GM11168 (cell line): Measurements from ENCODE around the gene PEF1.
"Not testable (repeated sequence)": the region's sequence is repeated elsewhere in the genome, so short reads cannot be mapped to it uniquely, and the experiment has no call there.

ENCODE experiments used
- in situ Hi-C: fragments of 300-500 bp; cut with MboI; formaldehyde crosslinking; loops from one replicate; pipeline ENCODE4 v1.12.0; 2022; ENCODE audit warnings: low sequenced_read_pairs; ENCODE audit not compliant: unreplicated experiment

Gene PEF1

DNA sequence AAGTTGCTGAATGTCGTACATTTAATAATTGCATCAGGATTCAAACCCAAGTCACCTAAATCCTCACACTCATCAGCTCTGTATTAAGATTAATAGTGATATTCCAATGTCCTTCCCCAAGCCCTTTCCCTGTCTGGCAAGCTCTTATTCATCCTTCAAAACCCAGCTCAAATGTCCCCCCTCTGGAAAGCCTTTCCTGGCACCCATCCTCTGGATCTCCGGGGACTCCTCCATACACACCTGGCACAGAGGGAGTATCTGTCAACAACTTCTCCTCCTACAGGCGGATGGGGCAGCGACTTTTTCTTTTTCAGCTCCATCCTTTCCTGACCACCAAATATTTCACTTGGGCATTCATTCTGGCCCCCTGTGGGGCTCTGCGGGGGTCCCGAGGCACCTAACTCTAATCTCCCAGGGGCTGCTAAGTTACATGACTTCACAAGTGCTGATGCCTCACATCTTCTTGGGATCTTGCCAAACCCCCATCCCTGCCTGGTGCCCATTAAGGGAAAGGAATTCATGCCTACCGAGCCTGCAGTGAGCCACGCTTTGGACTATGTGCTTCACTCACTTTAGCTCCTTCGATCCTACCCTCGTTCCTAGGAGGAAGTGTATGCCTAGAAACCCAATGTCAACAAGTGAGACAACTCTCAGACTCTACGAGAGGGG is 53.1 kb downstream of the PEF1 start:
- in situ Hi-C loops = no loop called here

DNA sequence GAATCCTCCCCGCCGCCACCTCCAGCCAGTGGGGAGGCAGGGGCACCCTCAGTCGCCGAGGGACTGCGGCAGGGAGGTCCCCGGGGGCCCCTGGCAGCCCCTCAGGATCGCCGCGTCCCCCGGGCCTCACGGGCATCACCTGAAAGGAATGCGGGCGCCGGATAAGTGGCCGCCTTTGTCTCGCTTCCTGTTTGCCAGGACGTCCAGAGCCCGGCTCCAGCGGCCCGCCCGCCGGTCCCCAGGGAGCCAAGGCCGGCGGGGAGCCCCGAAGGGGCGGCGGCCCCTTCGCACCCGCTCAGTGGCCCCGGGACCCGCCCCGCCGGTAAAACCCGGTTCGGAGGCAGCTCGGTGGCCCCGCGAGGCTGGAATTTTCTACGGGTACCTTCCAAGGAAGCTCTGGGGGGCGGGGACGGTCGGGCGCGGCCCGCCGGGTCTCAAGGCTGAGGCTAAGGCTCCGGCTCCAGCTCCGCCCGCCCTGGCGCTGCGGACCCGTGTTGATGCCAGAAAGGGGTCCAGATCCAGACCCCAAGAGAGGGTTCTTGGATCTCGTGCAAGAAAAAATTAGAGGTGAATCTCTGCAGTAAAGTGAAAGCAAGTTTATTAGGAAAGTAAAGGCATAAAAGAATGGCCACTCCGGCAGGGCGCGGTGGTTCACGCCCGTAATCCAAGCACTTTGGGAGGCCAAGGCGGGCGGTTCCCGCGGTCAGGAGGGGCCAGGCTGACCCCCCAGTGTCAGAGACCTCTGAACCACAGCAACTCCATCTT is 55.7 kb downstream of the PEF1 start:
- in situ Hi-C loops = no loop called here

DNA sequence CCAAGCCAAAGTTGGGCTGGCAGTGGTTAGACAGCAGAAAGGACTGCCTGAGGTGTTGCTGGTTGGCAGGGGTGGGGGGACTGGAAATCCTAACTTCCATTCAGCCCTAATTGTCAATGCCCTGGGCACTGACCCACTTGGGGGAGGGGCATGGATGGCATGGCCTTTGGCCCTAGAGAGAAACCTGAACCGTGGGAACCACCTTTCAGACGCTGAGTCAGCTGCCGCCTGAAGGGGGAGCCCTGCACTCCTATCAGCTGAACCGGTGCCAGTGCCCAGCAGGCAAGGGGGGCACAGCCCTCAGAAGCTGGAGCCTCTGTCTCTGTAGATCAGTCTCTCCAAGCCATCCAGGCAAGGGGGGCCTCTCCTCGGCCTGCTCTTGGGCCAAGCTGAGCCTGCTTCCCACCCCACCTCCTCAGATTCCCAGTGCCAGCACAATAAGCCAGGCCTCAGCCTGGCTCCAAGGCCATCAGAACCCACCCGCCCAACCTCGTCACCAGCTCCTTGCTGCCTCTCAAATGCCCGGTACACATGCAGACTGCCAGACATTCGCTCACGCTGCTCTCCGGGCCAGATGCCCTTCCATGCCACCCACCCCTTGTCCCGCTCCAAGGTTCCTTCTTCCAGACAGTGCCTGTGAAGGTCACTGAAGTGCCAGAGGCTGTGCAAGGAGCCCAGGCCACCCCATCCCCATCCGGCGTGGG is 56.8 kb downstream of the PEF1 start:
- in situ Hi-C loops = no loop called here

DNA sequence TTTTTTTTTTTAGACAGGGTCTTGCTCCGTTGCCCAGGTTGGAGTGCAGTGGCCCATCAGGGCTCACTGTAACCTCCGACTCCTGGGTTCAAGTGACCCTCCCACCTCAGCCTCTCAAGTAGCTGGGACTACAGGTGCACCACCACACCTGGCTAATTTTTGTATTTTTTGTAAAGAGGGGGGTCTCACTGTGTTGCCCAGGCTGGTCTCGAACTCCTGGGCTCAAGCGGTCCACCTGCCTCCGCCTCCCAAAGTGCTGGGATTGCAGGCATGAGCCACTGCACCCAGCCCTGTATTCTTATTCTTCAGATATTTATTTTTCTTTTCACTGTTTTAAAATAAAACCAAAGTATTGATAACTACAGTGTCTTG is 57.4 kb downstream of the PEF1 start:
- in situ Hi-C loops = not testable (repeated sequence)

DNA sequence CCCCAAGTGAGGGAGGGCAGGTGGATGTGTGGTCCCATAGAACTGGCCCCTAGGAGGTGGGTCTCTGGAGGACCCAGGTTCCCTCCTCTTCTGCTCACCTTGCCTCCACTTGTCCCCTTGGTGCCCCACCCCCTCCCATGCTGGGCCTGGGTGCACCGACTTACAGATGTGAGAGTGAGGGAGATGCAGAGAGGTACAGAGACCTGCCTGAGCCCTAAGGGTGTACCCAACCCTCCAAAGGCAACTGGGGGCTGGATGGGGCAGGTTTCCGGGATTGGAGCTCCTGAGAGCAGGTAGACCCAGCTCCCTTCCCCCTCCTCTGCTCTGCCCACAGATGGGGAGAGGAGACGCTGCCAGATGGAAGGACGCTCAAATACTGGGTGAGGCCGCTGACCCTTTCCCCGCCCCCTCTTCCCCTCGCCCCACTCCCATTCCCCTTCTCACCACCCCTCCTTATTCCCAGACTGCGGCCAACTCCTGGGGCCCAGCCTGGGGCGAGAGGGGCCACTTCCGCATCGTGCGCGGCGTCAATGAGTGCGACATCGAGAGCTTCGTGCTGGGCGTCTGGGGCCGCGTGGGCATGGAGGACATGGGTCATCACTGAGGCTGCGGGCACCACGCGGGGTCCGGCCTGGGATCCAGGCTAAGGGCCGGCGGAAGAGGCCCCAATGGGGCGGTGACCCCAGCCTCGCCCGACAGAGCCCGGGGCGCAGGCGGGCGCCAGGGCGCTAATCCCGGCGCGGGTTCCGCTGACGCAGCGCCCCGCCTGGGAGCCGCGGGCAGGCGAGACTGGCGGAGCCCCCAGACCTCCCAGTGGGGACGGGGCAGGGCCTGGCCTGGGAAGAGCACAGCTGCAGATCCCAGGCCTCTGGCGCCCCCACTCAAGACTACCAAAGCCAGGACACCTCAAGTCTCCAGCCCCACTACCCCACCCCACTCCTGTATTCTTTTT is 58.0 kb downstream of the PEF1 start:
- in situ Hi-C loops = no loop called here

DNA sequence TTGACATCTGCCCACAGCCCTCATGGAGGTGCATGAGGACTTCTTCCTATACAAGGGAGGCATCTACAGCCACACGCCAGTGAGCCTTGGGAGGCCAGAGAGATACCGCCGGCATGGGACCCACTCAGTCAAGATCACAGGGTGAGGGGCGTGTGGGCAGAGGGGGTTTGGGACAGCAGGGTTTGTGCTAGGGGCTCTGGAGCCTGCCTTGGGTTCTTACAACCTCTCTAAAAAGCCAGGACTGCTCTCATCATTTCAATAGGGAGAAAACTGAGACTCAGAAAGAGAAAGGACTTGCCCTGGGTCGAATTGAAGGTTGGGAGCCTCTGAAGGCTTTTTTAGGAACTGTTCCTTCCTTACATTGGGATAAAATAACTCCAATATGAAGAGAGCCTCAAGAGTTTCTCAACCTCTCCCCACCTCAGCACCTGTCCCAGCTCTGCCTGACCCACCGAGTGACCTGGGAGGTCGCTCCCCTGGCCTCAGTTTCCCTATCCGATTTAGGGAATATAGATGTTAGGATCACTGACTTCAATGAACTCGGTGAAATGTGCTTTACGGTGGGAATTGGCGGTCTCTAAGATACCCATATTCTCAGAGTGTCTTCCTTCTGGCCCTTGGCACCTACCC is 58.8 kb downstream of the PEF1 start:
- in situ Hi-C loops = no loop called here

DNA sequence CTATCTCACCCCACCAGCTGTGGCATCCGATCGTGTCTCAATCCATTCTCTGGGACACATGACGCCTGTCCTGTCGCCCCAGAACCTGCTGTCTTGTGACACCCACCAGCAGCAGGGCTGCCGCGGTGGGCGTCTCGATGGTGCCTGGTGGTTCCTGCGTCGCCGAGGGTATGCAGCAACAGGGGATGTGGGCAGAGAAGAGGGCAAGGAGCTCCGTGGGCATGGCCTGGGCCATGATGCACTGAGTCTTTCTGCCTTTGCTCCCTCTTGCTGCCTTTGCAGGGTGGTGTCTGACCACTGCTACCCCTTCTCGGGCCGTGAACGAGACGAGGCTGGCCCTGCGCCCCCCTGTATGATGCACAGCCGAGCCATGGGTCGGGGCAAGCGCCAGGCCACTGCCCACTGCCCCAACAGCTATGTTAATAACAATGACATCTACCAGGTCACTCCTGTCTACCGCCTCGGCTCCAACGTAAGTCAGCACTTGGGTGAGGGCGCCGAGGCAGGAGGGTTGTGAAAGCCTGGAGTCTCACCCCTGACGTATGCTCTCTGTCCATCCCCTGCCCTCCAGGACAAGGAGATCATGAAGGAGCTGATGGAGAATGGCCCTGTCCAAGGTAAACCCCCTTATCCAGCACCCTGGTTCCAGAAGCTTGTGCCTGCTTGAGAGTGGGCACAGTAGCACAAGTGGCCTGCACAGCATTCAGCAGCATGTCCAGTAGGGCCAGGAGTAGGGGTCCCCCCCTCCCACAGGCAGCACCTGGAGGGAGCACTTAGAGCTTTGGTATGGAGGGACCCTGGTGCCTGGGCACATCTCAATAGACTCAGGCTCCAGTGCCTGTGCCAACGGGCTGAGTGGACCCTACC is 59.6 kb downstream of the PEF1 start:
- in situ Hi-C loops = no loop called here

DNA sequence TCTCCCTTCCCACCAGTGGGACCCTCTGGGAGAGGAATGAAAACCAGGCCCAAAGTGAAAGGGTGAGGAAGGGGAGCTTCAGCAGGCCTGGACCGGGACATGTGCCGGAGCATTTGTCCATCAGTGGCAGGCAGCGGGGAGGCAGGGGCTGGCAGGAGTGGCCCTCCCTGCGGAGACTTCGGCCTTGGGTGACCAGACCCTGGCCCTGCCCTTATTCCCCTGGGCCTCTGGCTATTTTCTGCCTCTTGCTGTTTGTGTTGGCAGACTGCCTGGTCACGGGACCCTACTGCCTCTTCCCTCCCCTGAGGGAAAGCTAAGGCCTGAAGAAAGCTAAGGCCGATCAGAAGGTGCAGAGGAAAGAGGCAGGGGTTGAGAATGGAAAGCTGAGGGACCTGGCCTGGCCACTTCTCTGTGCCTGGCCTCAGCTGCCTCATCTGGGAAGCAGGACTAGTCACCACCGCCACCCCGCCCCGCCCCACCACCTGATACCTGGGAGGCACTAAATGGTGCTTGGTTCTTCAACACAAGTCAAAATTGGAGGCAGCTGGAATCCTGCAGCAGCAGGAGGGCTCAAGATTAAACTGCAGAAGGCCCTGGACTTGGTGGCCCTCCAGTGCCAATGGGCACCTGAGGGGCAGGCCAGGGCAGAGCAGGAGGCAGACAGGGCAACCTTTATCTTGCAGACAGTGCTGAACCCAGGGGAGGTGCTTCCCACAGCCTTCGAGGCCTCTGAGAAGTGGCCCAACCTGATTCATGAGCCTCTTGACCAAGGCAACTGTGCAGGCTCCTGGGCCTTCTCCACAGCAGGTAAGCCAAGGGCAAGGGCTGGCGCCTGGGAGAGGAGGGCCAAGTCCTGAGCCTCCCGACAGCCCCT is 60.4 kb downstream of the PEF1 start:
- in situ Hi-C loops = no loop called here

DNA sequence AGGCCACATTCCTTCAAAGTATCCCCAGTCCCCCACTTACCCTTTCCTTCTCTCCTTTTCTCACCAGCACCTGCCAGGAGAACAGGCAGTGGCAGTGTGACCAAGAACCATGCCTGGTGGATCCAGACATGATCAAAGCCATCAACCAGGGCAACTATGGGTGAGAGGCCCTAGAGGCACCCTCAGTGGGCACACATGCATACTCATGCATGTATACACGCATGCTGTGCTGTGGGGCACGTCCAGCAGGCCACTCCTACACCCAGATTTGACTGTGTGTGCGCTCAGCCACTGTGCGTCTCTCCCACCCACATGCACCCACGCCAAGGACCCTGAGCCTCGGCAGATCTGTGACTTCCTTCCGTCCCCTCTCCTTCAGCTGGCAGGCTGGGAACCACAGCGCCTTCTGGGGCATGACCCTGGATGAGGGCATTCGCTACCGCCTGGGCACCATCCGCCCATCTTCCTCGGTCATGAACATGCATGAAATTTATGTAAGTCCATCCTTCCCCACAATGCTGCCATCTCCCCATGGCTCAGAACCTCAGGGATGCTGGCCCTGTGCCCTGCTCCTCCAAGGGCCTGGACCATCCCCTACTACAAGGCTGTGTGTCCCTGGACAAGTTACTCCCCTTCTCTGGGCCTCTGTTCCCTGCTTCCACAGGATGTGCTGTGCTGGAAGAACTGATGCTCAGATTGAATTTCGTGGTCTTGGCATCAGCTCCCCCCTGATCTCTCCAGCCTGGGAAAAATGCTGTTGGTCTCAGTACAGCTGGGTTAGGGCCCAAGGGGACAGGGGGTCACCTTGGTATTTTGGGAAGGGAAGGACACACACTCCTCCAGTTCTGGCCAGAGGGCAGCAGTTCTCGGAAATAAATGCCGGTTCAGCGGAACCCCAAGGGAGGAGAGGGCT is 61.3 kb downstream of the PEF1 start:
- in situ Hi-C loops = no loop called here

DNA sequence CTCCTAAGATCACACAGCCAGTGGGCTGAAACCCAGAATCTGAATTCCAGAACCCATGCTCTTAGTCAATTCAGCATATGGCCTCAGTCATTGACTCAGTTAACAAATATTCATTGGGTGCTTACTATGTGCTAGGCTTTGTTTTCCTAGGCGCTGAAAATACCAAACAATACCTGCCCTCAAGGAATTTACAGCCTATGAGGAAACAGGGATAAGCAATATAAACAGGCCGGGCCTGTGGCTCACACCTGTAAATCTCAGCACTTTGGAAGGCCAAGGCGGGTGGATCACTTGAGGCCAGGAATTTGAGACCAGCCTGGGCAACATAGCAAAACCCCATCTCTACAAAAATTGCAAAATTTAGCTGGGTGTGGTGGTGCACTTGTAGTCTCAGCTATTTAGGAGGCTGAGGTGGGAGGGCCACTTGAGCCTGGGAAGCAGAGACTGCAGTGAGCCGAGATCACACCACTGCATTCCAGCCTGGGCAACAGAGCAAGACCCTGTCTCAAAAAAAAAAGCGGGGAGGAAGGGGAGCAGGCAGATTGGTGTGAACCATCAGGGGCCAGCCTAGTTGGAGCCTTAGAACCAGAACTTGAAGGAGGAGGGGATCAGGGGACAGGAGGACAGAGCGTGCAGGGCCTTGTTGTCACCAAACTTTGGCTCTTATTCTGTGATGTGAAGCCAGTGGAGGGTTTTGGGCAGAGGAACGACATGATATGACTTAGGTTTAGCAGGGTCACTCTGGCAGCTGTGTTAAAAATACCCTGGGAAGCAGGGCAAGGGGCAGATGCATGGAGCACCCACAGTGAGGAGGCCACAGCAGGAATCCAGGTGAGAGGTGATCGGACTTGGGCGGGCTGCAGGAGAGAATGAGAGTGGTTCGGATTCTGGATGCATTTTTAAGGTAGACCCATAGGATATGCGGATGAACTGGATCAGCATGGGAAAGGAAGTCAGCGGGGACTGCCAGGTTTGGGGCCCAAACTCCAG is 62.6 kb downstream of the PEF1 start:
- in situ Hi-C loops = no loop called here

DNA sequence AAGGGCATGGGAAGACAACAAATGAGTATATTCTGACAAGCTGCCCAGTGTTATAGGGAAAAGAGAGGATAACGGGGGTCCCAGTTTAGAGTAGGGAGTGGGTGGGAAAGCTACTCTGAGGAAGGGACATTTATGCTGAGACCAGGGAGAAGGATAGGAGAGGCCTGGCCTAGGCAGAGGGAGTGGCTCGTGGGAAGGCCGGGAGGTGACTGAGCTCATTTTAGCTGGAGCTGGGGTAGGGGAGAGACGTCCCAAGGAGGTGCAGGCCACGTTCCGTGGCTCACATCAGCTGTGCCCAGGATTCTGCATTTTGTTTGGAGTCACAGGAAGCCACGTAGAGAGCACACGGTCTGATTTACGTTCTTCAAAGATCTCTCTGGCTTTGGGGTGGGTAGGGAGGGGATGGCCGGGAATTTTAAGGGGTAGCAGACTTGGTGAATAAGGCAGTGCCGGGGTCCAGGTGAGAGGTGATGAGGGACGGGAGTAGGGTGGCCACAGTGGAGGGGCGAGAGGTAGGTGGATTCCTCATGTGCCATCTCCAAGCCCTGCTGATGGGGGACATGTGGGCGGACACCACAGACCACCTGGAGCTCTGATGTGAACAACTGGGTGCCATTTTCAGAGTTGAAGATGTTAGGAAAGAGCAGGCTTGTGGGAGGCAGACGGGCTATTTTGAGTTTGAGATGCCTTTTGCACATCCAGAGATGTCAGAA is 63.6 kb downstream of the PEF1 start:
- in situ Hi-C loops = no loop called here

DNA sequence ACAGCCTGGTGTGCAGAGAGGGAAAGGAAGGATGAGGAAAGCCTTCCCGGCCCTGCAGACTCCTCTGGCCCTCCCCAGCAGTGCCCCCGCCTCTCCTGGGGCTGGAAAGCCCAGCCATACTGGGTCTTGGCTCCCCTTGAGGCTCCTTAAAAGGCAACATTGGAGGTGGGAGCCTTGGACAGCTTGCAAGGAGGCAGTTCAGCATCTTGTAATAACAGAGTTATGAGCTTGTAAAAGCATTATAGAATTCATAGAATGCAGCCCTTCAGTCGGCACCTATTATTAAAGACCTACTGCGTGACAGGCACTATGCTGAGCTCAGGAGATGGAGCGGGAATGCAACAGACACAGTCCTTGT is 64.2 kb downstream of the PEF1 start:
- in situ Hi-C loops = no loop called here
